T-helper 2 cell treated with Interferon-gamma antibody and Interleukin-4, amounts not matched to agents 5 μg/mL and 100 μg/mL, for 36 hours (primary cell): ENCODE data around the gene BST2.

ENCODE experiments used
- DNase-seq: peaks from one replicate; pipeline ENCODE4 v3.0.0; 2021; ENCODE audit warnings: low spot score
- H3K27ac Mint-ChIP-seq: one replicate; pipeline ENCODE4 v1.8.0; 2021; ENCODE audit warnings: mild to moderate bottlenecking, mixed read lengths
- H3K27me3 Mint-ChIP-seq: one replicate; pipeline ENCODE4 v1.8.0; 2021; ENCODE audit warnings: low read depth, mixed read lengths
- H3K36me3 Mint-ChIP-seq: one replicate; pipeline ENCODE4 v1.8.0; 2021; ENCODE audit warnings: low read depth, mixed read lengths
- H3K4me1 Mint-ChIP-seq: one replicate; pipeline ENCODE4 v1.8.0; 2021; ENCODE audit warnings: low read depth, mixed read lengths
- H3K4me3 Mint-ChIP-seq: one replicate; pipeline ENCODE4 v1.8.0; 2022; ENCODE audit warnings: mild to moderate bottlenecking, moderate library complexity, mixed read lengths
- H3K9me3 Mint-ChIP-seq: one replicate; pipeline ENCODE4 v1.8.0; 2021; ENCODE audit warnings: mixed read lengths

Gene BST2

GRCh38 chr19:17357724-17358123 lies 47.7 kb downstream of the BST2 start:
- Mint-ChIP-seq H3K27ac (no peak overlapping the region), H3K36me3 (no peaks in the 10 kb centered on the region), H3K9me3 (no peaks in the 10 kb centered on the region), H3K4me1 (no peaks in the 10 kb centered on the region), H3K27me3 (no peaks in the 10 kb centered on the region), H3K4me3 (no peak overlapping the region)
- no peak for DNase-seq

GRCh38 chr19:17357078-17357666 lies 48.3 kb downstream of the BST2 start:
- Mint-ChIP-seq H3K4me3 (no peak overlapping the region), H3K27me3 (no peaks in the 10 kb centered on the region), H3K27ac (no peak overlapping the region), H3K9me3 (no peaks in the 10 kb centered on the region), H3K36me3 (no peaks in the 10 kb centered on the region), H3K4me1 (no peaks in the 10 kb centered on the region)
- DNase-seq: no peak

- H3K4me3 Mint-ChIP-seq: no peak overlapping the region
- H3K4me1 Mint-ChIP-seq: peaks cover 9% of the 10 kb centered on the region
- H3K36me3 Mint-ChIP-seq: no peaks in the 10 kb centered on the region
- H3K9me3 Mint-ChIP-seq: no peaks in the 10 kb centered on the region
- H3K27me3 Mint-ChIP-seq: peaks cover 11% of the 10 kb centered on the region
- no peak for DNase-seq
- H3K27ac Mint-ChIP-seq: no peak overlapping the region
Measured at GRCh38 chr19:17353386-17353785, 52.0 kb downstream of the BST2 start.
